ENCODE data around the gene MEGF6. TPM values are rescaled to one million over a fixed set of nuclear protein-coding genes. Genes with fewer than 3 reads are reported as not detected.

The MEGF6 gene
- total and polyA plus RNA-seq, 2 donors (not counting 3 experiments of a cell fraction or from before 2014, with no cell fraction given) = 22.5 to 63.7 TPM

- no peak overlapping the region for H3K4me3 ChIP-seq (replicated peaks in 1 of 3; ENCODE audit: insufficient read depth in 1 of 3, low read depth in 1 of 3, low read length in 3 of 3)
- H3K9me3 ChIP-seq (replicated peaks; ENCODE audit: control insufficient read depth, insufficient read depth, low read length) = no peaks in the 10 kb centered on the region
- dilution Hi-C loops (cut with MboI; ENCODE audit: extremely low pct_ligation_motif_present, low sequenced_read_pairs) = no loop called here
- DNase-seq (ENCODE audit: low read depth, low spot score) (no peak), FAIRE-seq (no peak)
- H3K79me2 ChIP-seq (ENCODE audit: control insufficient read depth, insufficient read depth, low read length) = no peaks in the 10 kb centered on the region
- BruUV-seq (replicated peaks) = no TSS peak
- H3K9me1 ChIP-seq (replicated peaks; ENCODE audit: control insufficient read depth, extremely low read depth, insufficient read depth, low read length) = no peaks in the 10 kb centered on the region
- CTCF ChIA-PET = interaction anchor here (7.8 kb wide), 1 partner anchor 57 kb away, joined by 196 read pairs; no protein-coding TSS in a partner anchor
- H3K4me2 ChIP-seq (ENCODE audit: insufficient read depth, low read length) = no peak overlapping the region
- H3K4me1 ChIP-seq (ENCODE audit: control insufficient read depth, extremely low read depth, insufficient read depth, low read length) = no peaks in the 10 kb centered on the region
- TF ChIP-seq JUN (IDR thresholded peaks at IDR 0.05; ENCODE audit: borderline replicate concordance, insufficient read depth, insufficient read length, low read depth) (no peak), GATA2 (IDR thresholded peaks at IDR 0.05; ENCODE audit: insufficient read depth, insufficient read length, low read depth, low read length) (no peak), POLR2AphosphoS5 (IDR thresholded peaks at IDR 0.05; ENCODE audit: insufficient read depth, low read depth, low read length) (no peak), FOS (IDR thresholded peaks at IDR 0.05; ENCODE audit: borderline replicate concordance, insufficient read depth, low read length) (no peak), MYC (IDR thresholded peaks at IDR 0.05; ENCODE audit: low read depth, low read length) (no peak), MAX (IDR thresholded peaks at IDR 0.05; ENCODE audit: insufficient read depth, insufficient read length) (no peak), POLR2A (IDR thresholded peaks at IDR 0.05; ENCODE audit: low read depth, low read length) (no peak)
- H3K27ac ChIP-seq (ENCODE audit: insufficient read depth, low read depth, low read length) = no peak overlapping the region
- H2AFZ ChIP-seq (ENCODE audit: low read depth, low read length) = no peak overlapping the region
- no peaks in the 10 kb centered on the region for H3K36me3 ChIP-seq (ENCODE audit: control insufficient read depth in 2 of 2, extremely low read depth in 1 of 2, insufficient read depth in 2 of 2, low read length in 2 of 2)
- no peaks in the 10 kb centered on the region for H3K27me3 ChIP-seq (ENCODE audit: control insufficient read depth in 2 of 2, insufficient read depth in 2 of 2, low read length in 2 of 2)
- H4K20me1 ChIP-seq (replicated peaks; ENCODE audit: control insufficient read depth, extremely low read depth, insufficient read depth, low read length) = no peaks in the 10 kb centered on the region
- POLR2A ChIA-PET = no interaction called here
- H3K9ac ChIP-seq (replicated peaks; ENCODE audit: extremely low read depth, insufficient read depth, low read length) = no peak overlapping the region
- intact Hi-C loops (cut with micrococcal nuclease) = no loop called here
These were observed 48.2 kb downstream of the MEGF6 start for GRCh38 chr1:3563125-3563524.

GRCh38 chr1:3562712-3563111 lies 48.6 kb downstream of the MEGF6 start:
- Histone ChIP-seq H3K4me2 (ENCODE audit: insufficient read depth, low read length) (no peak overlapping the region), H3K4me1 (ENCODE audit: control insufficient read depth, extremely low read depth, insufficient read depth, low read length) (no peaks in the 10 kb centered on the region), H3K4me3 (replicated peaks in 1 of 3; ENCODE audit: insufficient read depth in 1 of 3, low read depth in 1 of 3, low read length in 3 of 3) (no peak overlapping the region), H3K36me3 (ENCODE audit: control insufficient read depth in 2 of 2, extremely low read depth in 1 of 2, insufficient read depth in 2 of 2, low read length in 2 of 2) (no peaks in the 10 kb centered on the region), H3K79me2 (ENCODE audit: control insufficient read depth, insufficient read depth, low read length) (no peaks in the 10 kb centered on the region), H2AFZ (ENCODE audit: low read depth, low read length) (no peak overlapping the region), H3K9me1 (replicated peaks; ENCODE audit: control insufficient read depth, extremely low read depth, insufficient read depth, low read length) (no peaks in the 10 kb centered on the region), H3K9me3 (replicated peaks; ENCODE audit: control insufficient read depth, insufficient read depth, low read length) (no peaks in the 10 kb centered on the region), H4K20me1 (replicated peaks; ENCODE audit: control insufficient read depth, extremely low read depth, insufficient read depth, low read length) (no peaks in the 10 kb centered on the region), H3K9ac (replicated peaks; ENCODE audit: extremely low read depth, insufficient read depth, low read length) (no peak overlapping the region), H3K27me3 (ENCODE audit: control insufficient read depth in 2 of 2, insufficient read depth in 2 of 2, low read length in 2 of 2) (no peaks in the 10 kb centered on the region), H3K27ac (ENCODE audit: insufficient read depth, low read depth, low read length) (no peak overlapping the region)
- dilution Hi-C loops (cut with MboI; ENCODE audit: extremely low pct_ligation_motif_present, low sequenced_read_pairs) (no loop called here), intact Hi-C loops (cut with micrococcal nuclease) (no loop called here)
- TF ChIP-seq, protein P1, sequence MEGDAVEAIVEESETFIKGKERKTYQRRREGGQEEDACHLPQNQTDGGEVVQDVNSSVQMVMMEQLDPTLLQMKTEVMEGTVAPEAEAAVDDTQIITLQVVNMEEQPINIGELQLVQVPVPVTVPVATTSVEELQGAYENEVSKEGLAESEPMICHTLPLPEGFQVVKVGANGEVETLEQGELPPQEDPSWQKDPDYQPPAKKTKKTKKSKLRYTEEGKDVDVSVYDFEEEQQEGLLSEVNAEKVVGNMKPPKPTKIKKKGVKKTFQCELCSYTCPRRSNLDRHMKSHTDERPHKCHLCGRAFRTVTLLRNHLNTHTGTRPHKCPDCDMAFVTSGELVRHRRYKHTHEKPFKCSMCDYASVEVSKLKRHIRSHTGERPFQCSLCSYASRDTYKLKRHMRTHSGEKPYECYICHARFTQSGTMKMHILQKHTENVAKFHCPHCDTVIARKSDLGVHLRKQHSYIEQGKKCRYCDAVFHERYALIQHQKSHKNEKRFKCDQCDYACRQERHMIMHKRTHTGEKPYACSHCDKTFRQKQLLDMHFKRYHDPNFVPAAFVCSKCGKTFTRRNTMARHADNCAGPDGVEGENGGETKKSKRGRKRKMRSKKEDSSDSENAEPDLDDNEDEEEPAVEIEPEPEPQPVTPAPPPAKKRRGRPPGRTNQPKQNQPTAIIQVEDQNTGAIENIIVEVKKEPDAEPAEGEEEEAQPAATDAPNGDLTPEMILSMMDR (IDR thresholded peaks at IDR 0.05; ENCODE audit: extremely low read depth in 1 of 2, insufficient read depth in 1 of 2, low read depth in 1 of 2, low read length in 2 of 2) = no peak
- TF ChIP-seq MYC (IDR thresholded peaks at IDR 0.05; ENCODE audit: low read depth, low read length) (no peak), JUN (IDR thresholded peaks at IDR 0.05; ENCODE audit: borderline replicate concordance, insufficient read depth, insufficient read length, low read depth) (no peak), MAX (IDR thresholded peaks at IDR 0.05; ENCODE audit: insufficient read depth, insufficient read length) (no peak), EZH2 (IDR thresholded peaks at IDR 0.05; ENCODE audit: borderline replicate concordance, low read depth, low read length, severe bottlenecking) (no peak), POLR2A (IDR thresholded peaks at IDR 0.05; ENCODE audit: low read depth, low read length) (no peak)
- DNase-seq (ENCODE audit: low read depth, low spot score) (no peak), FAIRE-seq (no peak)
- BruUV-seq (replicated peaks) = no TSS peak
- ChIA-PET CTCF (interaction anchor here (7.8 kb wide), 1 partner anchor 58 kb away, joined by 196 read pairs; no protein-coding TSS in a partner anchor), POLR2A (no interaction called here)

Measured in endothelial cell of umbilical vein (primary cell).